HG03103 (cell line): ENCODE data around the gene LRRC70.
A peak's percentile ranks its signal among the peaks of the same experiment; 100 is the strongest.

Experiments
- ATAC-seq: cut with Tn5 transposase; IDR thresholded peaks from one replicate; pipeline ENCODE4 v1.9.1; 2021; ENCODE audit warnings: low read depth; ENCODE audit not compliant: unreplicated experiment

LRRC70 gene

GRCh38 chr5:62572918-62573514 lies 5.6 kb upstream of the LRRC70 start:
- no peak for ATAC-seq

- peak; percentile 57 for ATAC-seq
Observed at GRCh38 chr5:62574599-62574998, 4.0 kb upstream of the LRRC70 start.

- ATAC-seq = no peak
Observed at GRCh38 chr5:62575066-62575465, 3.6 kb upstream of the LRRC70 start.

- ATAC-seq = no peak
Observed at GRCh38 chr5:62575489-62575888, 3.1 kb upstream of the LRRC70 start.

- ATAC-seq = no peak
Observed at GRCh38 chr5:62576570-62577170, 1.9 kb upstream of the LRRC70 start.

GRCh38 chr5:62577488-62577887 lies 1.1 kb upstream of the LRRC70 start:
- no peak for ATAC-seq

GRCh38 chr5:62579761-62580160 lies 1.1 kb downstream of the LRRC70 start:
- no peak for ATAC-seq

- no peak for ATAC-seq
Observed at GRCh38 chr5:62581836-62582597, 3.4 kb downstream of the LRRC70 start.

GRCh38 chr5:62584391-62584790 lies 5.8 kb downstream of the LRRC70 start:
- ATAC-seq = no peak

GRCh38 chr5:62585306-62585705 lies 6.7 kb downstream of the LRRC70 start:
- ATAC-seq = no peak

GRCh38 chr5:62585751-62586150 lies 7.1 kb downstream of the LRRC70 start:
- no peak for ATAC-seq

GRCh38 chr5:62587737-62588136 lies 9.1 kb downstream of the LRRC70 start:
- no peak for ATAC-seq

GRCh38 chr5:62588668-62589067 lies 10.0 kb downstream of the LRRC70 start:
- ATAC-seq = no peak

GRCh38 chr5:62589504-62589903 lies 10.9 kb downstream of the LRRC70 start:
- no peak for ATAC-seq

- ATAC-seq = no peak
Observed at GRCh38 chr5:62590387-62590786, 11.8 kb downstream of the LRRC70 start.

- ATAC-seq = no peak
Observed at GRCh38 chr5:62592558-62592957, 13.9 kb downstream of the LRRC70 start.

GRCh38 chr5:62593331-62593730 lies 14.7 kb downstream of the LRRC70 start:
- ATAC-seq = no peak

GRCh38 chr5:62594364-62594984 lies 15.9 kb downstream of the LRRC70 start:
- no peak for ATAC-seq

- no peak for ATAC-seq
Observed at GRCh38 chr5:62596096-62596495, 17.5 kb downstream of the LRRC70 start.

GRCh38 chr5:62596691-62597090 lies 18.1 kb downstream of the LRRC70 start:
- no peak for ATAC-seq

- ATAC-seq = no peak
Observed at GRCh38 chr5:62597314-62597713, 18.7 kb downstream of the LRRC70 start.
